A673 (cell line): ENCODE data around the gene JPT1.

ENCODE experiments used
- EZH2 ChIP-seq: fragments of 200-600 bp; sonication (generic); IDR thresholded peaks from 2 replicates; pipeline ENCODE4 v1.6.1; 2017; ENCODE audit warnings: borderline replicate concordance, low read depth, mild to moderate bottlenecking, mixed read lengths, antibody characterized with exemption, low read length; ENCODE audit not compliant: poor library complexity, severe bottlenecking
- TF ChIP-seq, protein P1 (sequence below): fragments of 300-800, 200-600 bp; sonication (generic); conservative IDR thresholded peaks from 2 replicates; pipeline ENCODE4 v1.5.1; 2017; ENCODE audit warnings: low read depth, mild to moderate bottlenecking, antibody characterized with exemption, low read length, moderate library complexity, mixed read lengths

DNA sequence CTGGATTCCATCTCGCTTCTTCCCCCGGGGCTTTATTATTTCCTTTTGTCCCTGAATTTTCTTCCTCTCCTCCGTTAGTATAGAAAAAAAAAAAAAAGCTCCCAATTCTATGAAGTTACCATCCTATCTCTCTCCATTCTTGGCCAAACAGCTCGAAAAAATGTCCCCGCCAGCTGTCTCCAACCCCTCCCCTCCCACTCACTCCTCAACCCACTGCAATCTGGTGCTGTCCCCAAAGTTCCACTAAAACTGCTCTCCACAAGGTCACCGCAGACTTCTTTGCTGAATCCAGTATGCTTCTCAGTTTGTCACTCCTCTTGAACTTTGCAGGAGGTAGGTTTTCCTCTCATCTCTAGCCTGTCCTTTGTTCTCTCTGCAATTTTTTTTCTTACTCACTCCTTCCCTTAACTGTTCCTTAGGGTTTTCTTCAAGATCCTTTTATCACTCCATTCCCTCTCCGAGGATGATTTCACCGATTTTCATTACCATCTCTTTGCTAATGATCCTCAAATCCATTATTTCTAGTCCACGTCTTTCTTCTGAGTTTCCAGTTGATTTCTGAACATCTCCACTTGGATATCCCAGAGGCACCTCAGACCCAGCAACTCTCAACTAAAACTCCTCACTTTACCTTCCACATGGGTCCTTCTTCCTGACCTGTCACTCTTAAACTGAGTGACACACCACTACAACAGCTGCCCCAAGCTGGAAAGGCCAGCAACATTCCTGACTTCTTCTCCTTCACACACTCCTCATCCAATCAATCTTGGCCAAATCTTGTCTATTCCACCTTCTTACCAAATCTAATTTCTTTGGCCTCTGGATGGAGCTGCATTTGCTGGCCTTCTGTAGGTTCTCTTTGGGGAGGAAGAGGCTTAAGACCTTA, 29.9 kb upstream of the JPT1 start:
- TF ChIP-seq, protein P1, sequence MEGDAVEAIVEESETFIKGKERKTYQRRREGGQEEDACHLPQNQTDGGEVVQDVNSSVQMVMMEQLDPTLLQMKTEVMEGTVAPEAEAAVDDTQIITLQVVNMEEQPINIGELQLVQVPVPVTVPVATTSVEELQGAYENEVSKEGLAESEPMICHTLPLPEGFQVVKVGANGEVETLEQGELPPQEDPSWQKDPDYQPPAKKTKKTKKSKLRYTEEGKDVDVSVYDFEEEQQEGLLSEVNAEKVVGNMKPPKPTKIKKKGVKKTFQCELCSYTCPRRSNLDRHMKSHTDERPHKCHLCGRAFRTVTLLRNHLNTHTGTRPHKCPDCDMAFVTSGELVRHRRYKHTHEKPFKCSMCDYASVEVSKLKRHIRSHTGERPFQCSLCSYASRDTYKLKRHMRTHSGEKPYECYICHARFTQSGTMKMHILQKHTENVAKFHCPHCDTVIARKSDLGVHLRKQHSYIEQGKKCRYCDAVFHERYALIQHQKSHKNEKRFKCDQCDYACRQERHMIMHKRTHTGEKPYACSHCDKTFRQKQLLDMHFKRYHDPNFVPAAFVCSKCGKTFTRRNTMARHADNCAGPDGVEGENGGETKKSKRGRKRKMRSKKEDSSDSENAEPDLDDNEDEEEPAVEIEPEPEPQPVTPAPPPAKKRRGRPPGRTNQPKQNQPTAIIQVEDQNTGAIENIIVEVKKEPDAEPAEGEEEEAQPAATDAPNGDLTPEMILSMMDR = no peak
- no peak for TF ChIP-seq EZH2
